WI38 (cell line): ENCODE data around the gene GPR101.

Experiments
- H3K4me3 ChIP-seq: 2 replicates; pipeline ENCODE4 v1.5.1; 2011; ENCODE audit warnings: low read depth, mild to moderate bottlenecking, control low read depth, low read length
- TF ChIP-seq, protein P1 (sequence below): IDR thresholded peaks from 2 replicates; pipeline ENCODE4 v1.5.1; 2012; ENCODE audit warnings: low read depth, mild to moderate bottlenecking, control low read depth, low read length

GPR101 gene, protein sequence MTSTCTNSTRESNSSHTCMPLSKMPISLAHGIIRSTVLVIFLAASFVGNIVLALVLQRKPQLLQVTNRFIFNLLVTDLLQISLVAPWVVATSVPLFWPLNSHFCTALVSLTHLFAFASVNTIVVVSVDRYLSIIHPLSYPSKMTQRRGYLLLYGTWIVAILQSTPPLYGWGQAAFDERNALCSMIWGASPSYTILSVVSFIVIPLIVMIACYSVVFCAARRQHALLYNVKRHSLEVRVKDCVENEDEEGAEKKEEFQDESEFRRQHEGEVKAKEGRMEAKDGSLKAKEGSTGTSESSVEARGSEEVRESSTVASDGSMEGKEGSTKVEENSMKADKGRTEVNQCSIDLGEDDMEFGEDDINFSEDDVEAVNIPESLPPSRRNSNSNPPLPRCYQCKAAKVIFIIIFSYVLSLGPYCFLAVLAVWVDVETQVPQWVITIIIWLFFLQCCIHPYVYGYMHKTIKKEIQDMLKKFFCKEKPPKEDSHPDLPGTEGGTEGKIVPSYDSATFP

DNA sequence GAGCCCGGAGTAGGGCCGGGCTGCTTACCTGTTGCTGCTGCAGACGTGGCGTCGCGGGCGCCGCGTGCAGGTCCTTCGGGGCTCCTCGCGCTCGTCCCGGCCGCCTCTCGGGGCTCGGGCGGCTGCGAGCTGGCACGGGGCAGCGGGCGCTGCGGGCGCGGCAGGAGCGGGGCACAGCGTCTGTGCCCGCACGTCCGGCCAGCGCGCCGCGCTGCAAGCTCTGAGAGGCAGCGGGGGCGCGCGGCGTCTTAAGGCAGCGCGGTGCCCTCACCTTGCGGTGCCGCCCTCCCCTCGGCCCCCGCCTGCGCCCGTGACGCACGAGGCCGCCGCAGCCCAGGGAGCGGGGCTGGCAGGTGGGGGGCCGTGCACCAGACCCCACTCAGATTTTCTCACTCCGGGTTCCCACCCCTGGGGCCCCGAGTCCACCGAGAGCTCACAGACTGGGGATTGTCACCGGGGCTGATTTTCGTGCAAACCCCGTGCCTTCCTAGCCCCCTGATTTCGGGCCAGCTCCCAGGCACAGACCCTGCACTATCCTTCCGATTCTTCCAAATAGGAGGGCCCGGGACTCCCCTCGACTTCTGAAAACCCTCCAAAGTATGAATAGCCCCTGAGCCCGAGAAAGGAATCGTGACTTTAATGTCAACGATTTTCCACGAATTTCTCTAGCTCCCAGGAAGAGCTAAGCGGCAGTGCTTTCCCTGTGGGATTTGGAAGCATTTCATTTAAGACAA, at the start of gene GPR101:
TSS of gene GPR101 (minus strand) at position 222 of the 734 bp plus-strand sequence. CDS start 2,321 bp downstream, outside the sequence.
- TF ChIP-seq, protein P1, sequence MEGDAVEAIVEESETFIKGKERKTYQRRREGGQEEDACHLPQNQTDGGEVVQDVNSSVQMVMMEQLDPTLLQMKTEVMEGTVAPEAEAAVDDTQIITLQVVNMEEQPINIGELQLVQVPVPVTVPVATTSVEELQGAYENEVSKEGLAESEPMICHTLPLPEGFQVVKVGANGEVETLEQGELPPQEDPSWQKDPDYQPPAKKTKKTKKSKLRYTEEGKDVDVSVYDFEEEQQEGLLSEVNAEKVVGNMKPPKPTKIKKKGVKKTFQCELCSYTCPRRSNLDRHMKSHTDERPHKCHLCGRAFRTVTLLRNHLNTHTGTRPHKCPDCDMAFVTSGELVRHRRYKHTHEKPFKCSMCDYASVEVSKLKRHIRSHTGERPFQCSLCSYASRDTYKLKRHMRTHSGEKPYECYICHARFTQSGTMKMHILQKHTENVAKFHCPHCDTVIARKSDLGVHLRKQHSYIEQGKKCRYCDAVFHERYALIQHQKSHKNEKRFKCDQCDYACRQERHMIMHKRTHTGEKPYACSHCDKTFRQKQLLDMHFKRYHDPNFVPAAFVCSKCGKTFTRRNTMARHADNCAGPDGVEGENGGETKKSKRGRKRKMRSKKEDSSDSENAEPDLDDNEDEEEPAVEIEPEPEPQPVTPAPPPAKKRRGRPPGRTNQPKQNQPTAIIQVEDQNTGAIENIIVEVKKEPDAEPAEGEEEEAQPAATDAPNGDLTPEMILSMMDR, result no peak
- H3K4me3 ChIP-seq, result no peak within 1 kb of the TSS

DNA sequence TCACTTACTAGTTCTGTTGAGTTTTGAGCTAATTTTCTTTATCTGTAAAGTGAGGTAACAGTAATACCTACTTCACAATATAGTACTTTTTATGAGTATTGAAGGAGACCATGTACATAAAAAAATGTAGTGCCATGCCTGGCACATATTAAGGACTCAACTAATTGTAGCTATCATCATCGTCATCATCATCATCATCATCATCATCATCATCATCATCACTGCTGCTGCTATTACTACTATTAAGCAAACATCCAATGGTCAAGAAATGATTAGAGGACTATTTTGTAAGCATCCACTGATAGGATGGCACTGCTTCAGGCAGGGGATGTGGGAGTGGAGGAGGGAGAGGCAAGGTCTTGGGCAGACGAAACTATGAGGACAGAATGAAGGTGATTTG, 47.4 kb upstream of the GPR101 start:
- TF ChIP-seq, protein P1, result no peak
- no peak overlapping the region for H3K4me3 ChIP-seq

DNA sequence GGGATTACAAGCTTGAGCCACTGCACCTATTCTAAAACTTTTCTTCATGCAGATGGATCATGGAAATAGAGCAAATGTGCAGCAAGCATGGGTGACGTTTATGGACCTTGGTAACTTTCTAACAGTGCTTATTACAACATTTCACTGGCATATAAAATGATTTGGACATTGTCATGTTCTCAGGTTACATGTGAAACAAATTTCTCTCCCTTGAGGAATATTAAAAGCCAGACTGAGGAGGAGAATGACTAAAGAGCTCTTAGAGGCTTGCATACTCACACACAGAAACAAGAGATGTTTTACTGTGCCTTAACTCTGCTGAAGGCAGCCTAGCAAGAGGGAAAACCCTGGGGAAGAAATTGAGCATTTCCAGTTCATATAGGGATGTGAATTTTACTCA, 38.6 kb upstream of the GPR101 start:
- TF ChIP-seq, protein P1, result no peak
- no peak overlapping the region for H3K4me3 ChIP-seq

DNA sequence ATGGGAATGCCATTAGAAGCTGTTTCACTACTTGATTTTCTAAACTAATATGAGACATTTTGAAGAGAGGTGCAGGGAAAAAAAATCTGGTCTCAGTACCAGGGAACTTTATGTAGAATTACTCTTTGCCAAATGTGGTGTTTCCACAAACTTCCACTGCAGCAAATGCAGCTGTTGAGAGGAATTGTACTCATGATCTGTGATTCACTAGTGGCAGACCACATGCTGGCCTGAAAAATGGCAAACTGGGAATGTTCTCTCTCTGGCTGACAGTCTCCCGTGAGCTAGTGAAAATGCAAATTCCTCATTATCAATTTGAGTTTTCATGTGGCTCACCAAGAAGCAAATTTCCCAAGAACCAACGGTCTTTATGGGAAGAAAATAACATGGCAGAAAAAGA, 37.8 kb upstream of the GPR101 start:
- TF ChIP-seq, protein P1, result no peak

DNA sequence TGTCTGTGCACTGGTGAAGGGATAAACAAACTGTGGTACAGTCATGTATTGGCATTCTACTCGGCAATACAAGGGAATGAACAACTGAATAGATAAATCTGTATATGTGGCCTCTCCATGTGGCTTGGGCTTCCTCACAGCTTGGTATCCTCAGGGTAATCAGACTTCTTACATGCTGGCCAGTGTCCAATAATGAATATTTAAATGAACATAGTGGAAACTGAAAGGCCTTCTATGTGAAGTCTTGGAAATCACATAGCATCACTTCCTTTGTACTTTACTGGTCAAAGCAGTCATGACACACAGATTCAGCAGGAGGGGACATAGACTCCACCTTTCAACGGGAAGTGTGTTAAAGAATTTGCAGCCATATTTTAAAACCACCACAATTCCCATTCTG, 33.4 kb upstream of the GPR101 start:
- TF ChIP-seq, protein P1, result no peak
- no peak overlapping the region for H3K4me3 ChIP-seq

More for the DNA sequence above, 37.8 kb upstream of the GPR101 start:
- no peak overlapping the region for H3K4me3 ChIP-seq

DNA sequence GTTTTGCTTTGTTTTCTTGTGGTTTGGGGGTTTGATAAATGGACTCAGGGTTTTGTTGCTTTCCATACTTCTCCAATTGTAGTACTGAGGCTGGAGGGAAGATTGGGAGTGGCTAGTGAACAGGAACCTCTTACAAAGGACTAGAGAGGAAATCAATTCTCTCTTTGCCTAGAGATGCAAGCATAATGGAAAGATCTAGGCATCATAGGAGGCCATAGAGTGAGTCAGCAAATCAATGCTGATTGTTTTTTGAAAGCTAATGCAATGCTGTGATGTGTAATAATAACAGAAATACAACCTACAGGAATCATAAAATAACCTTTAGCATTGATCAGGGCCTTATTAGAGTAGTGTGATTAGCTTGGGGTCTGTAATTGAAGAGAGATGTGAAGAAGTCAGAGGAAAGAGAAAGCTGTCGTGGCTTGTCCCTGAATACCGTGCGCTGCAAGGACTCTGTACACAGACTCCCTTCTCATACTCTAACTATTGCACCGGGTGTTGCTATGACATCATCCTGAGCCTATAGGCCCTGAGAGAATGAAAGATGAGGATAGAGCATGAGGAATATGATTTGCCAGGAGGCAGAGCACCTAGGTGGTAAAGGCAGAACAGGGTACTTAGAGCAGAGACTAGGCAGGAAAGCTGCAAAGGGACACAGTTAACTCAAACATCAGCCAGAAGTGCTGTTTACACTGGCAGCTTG, 29.3 kb upstream of the GPR101 start:
- TF ChIP-seq, protein P1, result no peak
- no peak overlapping the region for H3K4me3 ChIP-seq
